Uterus (tissue), 2 donors: ENCODE data around the gene LRRC7.

ENCODE experiments used
- CTCF ChIP-seq, 4 experiments: fragments of 200-600 bp in 2 of 4; fragments of 450-650 bp in 2 of 4; sonication (generic) in 2 of 4; IDR thresholded peaks; one replicate each; pipeline ENCODE4 v1.5.1; 2016 to 2019; ENCODE audit warnings: antibody characterized with exemption in 4 of 4, mild to moderate bottlenecking in 2 of 4, moderate library complexity in 1 of 4
- POLR2A ChIP-seq, 2 donors: fragments of 450-650 bp; IDR thresholded peaks; one replicate each; pipeline ENCODE4 v1.6.1; 2016; ENCODE audit warnings: antibody characterized with exemption in 2 of 2, mild to moderate bottlenecking in 1 of 2, moderate library complexity in 1 of 2

- no peak for TF ChIP-seq CTCF (IDR thresholded peaks at IDR 0.05)
- TF ChIP-seq POLR2A (IDR thresholded peaks at IDR 0.05): no peak
These were observed 343.6 kb downstream of the LRRC7 start for GRCh38 chr1:69911301-69911801.
